ENCODE measurements around the gene CTIF.

DNA sequence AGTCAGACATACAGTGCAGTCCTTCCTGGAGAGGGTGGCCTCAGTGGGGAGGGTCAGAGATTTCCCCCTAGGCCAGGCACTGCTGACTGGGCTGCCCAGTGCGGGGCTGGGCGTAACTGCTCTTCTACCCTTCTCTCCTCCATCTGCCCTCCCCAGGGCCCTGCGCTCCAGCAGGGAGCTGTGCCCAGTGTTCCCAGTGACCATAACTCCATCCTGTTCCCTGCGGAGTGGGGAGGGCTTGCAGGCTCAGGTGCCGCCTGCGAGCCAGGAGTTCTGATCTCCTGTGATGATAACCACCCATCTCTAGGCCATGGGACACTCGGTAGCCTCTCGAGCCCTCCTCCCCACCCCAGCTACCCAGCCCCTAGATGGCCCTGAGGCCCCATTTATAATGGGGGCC, 304.3 kb downstream of the CTIF start:
- TF ChIP-seq POLR2A (IDR thresholded peaks at IDR 0.05; ENCODE audit: low read depth, low read length) (no peak), POLR2AphosphoS5 (IDR thresholded peaks at IDR 0.05; ENCODE audit: low read depth, low read length) (no peak), TAF1 (IDR thresholded peaks at IDR 0.05; ENCODE audit: borderline replicate concordance, low read depth, low read length) (no peak)
